CD4-positive, alpha-beta T cell (primary cell): ENCODE measurements around the gene ENGASE. TPM values are rescaled to one million over a fixed set of nuclear protein-coding genes. Genes with fewer than 3 reads are reported as not detected.

Source experiments
- ATAC-seq: fragments of 200-7000 bp; cut with Tn5 transposase; one replicate; pipeline ENCODE4 v1.10.0; 2022; ENCODE audit warnings: mild to moderate bottlenecking; ENCODE audit not compliant: poor library complexity
- CTCF ChIA-PET: fragments of 350-600 bp; sonication (Branson Sonifier 250); formaldehyde crosslinking; loops from one replicate; lab custom pipeline; 2021; ENCODE audit warnings: antibody characterized with exemption, inconsistent platforms; lab: Charles Lee
- POLR2A ChIA-PET: fragments of 350-600 bp; sonication (Branson Sonifier 250); formaldehyde crosslinking; loops from one replicate; lab custom pipeline; 2021; ENCODE audit warnings: antibody characterized with exemption, inconsistent platforms; lab: Charles Lee
- DNase-seq, 14 experiments: peaks; one replicate each; pipeline ENCODE4 v3.0.0-alpha.2; 2013 to 2020; ENCODE audit warnings: mixed read lengths in 2 of 14
- H3K27ac ChIP-seq, 2 donors: one replicate each; pipeline versions ENCODE4 v1.5.1 to v1.7.0; 2013; ENCODE audit warnings: low read length in 2 of 2, low read depth in 1 of 2, mild to moderate bottlenecking in 1 of 2
- H3K27me3 ChIP-seq, 2 experiments: 1 replicate in 1 of 2; 2 replicates in 1 of 2; pipeline versions ENCODE4 v1.6.1 to v1.7.0; 2013; ENCODE audit warnings: low read length in 2 of 2, control low read depth in 1 of 2, mild to moderate bottlenecking in 1 of 2, moderate library complexity in 1 of 2; ENCODE audit not compliant: insufficient read depth in 2 of 2, control insufficient read depth in 1 of 2
- H3K36me3 ChIP-seq: one replicate; pipeline ENCODE4 v1.6.1; 2013; ENCODE audit warnings: low read length, control low read depth; ENCODE audit not compliant: insufficient read depth
- H3K4me1 ChIP-seq: one replicate; pipeline ENCODE4 v1.6.1; 2013; ENCODE audit warnings: low read length, control low read depth; ENCODE audit not compliant: insufficient read depth
- H3K4me3 ChIP-seq: one replicate; pipeline ENCODE4 v1.5.1; 2013; ENCODE audit warnings: mild to moderate bottlenecking, low read length, moderate library complexity
- H3K9me3 ChIP-seq, 2 experiments: 1 replicate in 1 of 2; 2 replicates in 1 of 2; pipeline versions ENCODE4 v1.6.1 to v1.7.0; 2013; ENCODE audit warnings: low read length in 2 of 2, mild to moderate bottlenecking in 2 of 2, control low read depth in 1 of 2, moderate library complexity in 1 of 2; ENCODE audit not compliant: control insufficient read depth in 1 of 2, insufficient read depth in 1 of 2
- H3K27ac Mint-ChIP-seq: one replicate; pipeline ENCODE4 v1.8.0; 2020; ENCODE audit warnings: mixed read lengths
- H3K27me3 Mint-ChIP-seq: one replicate; pipeline ENCODE4 v1.8.0; 2021; ENCODE audit warnings: mixed read lengths
- H3K36me3 Mint-ChIP-seq: one replicate; pipeline ENCODE4 v1.8.0; 2021; ENCODE audit warnings: low read depth, mixed read lengths
- H3K4me1 Mint-ChIP-seq: one replicate; pipeline ENCODE4 v1.8.0; 2021; ENCODE audit warnings: low read depth, mixed read lengths
- H3K4me3 Mint-ChIP-seq: one replicate; pipeline ENCODE4 v1.8.0; 2020; ENCODE audit warnings: mild to moderate bottlenecking, mixed read lengths
- H3K9me3 Mint-ChIP-seq: one replicate; pipeline ENCODE4 v1.8.0; 2020; ENCODE audit warnings: mixed read lengths
- CTCF ChIP-seq: fragments of 200-600 bp; IDR thresholded peaks from one replicate; pipeline ENCODE4 v1.8.0; 2022; ENCODE audit warnings: antibody characterized with exemption, mild to moderate bottlenecking
- intact Hi-C, 2 experiments: fragments of 100-400 bp; cut with DNase I in 1 of 2; cut with micrococcal nuclease in 1 of 2; formaldehyde crosslinking; loops; one replicate each; pipeline versions ENCODE4 v1.15.1 to v1.9.0; 2023 to 2025; cut with DNase I, micrococcal nuclease
- total RNA-seq, 174 experiments: library from RNA in 2 of 174; stranded (reverse) in 2 of 174; gene quantifications; one replicate each; pipeline ENCODE4 v1.2.3 and lab custom pipeline; 2021 to 2026

The ENGASE gene
- total RNA-seq, 2 experiments from 2014 or later = 49.8 to 50.9 TPM

DNA sequence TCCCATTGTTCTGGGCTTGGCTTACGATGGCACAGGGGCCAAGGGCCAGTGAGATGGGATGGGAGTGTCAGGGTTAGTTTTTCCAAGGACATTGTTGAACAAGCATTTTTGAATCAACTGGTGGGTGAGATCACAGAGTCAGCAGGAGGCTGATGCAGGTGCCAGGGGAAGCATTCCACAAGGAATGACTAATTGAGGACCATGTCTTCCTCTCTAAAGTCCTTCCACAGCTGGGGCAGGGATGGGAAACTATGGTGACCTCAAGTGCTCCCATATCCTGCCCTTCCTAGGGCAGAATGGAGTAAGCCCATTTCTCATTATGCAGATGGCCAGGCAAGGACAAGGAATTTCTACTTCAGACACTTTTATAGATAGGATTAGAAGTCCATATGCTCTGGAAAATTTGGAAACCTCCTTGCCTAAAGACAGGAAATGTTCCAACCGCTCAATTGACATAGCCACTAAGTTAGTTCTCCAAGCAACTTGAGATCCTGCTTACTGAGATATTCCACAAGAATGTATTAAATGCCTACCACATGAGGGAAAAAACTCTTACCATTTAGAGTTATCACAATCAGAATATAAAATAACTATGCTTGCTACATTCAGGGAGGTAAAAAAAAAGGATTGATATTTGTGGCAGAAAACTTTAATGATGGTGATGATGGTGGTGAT lies 21.2 kb upstream of the ENGASE start:
- Mint-ChIP-seq H3K9me3 (peaks cover 5% of the 10 kb centered on the region), H3K4me3 (no peak overlapping the region), H3K27me3 (peaks cover 10% of the 10 kb centered on the region), H3K4me1 (no peaks in the 10 kb centered on the region), H3K27ac (no peak overlapping the region), H3K36me3 (no peaks in the 10 kb centered on the region)
- H3K27ac ChIP-seq = no peak overlapping the region
- no peak for ATAC-seq
- no peaks in the 10 kb centered on the region for H3K36me3 ChIP-seq
- CTCF ChIA-PET = no interaction called here
- peaks cover 3 to 4% of the 10 kb centered on the region in 2 experiments for H3K9me3 ChIP-seq
- POLR2A ChIA-PET = no interaction called here
- no peaks in the 10 kb centered on the region for H3K4me1 ChIP-seq
- TF ChIP-seq CTCF = no peak
- no peak overlapping the region for H3K4me3 ChIP-seq
- DNase-seq = no peak
- intact Hi-C loops = no loop called here
- peaks cover 0 to 3% of the 10 kb centered on the region in 2 experiments for H3K27me3 ChIP-seq

GRCh38 chr17:79054200-79054960 lies 20.2 kb upstream of the ENGASE start:
- intact Hi-C loops = no loop called here
- H3K4me1 ChIP-seq = peaks cover 1% of the 10 kb centered on the region
- H3K9me3 Mint-ChIP-seq = peaks cover 5% of the 10 kb centered on the region
- peaks cover 10% of the 10 kb centered on the region for H3K27me3 Mint-ChIP-seq
- no peak overlapping the region for H3K27ac ChIP-seq
- peaks cover 0 to 3% of the 10 kb centered on the region in 2 experiments for H3K27me3 ChIP-seq
- no peak overlapping the region for H3K27ac Mint-ChIP-seq
- POLR2A ChIA-PET = no interaction called here
- peaks cover 3 to 4% of the 10 kb centered on the region in 2 experiments for H3K9me3 ChIP-seq
- CTCF ChIA-PET = no interaction called here
- no peak overlapping the region for H3K4me3 Mint-ChIP-seq
- H3K36me3 ChIP-seq = no peaks in the 10 kb centered on the region
- no peaks in the 10 kb centered on the region for H3K36me3 Mint-ChIP-seq
- no peak for TF ChIP-seq CTCF
- DNase-seq (no peak), ATAC-seq (no peak)
- no peak overlapping the region for H3K4me3 ChIP-seq
- H3K4me1 Mint-ChIP-seq = no peaks in the 10 kb centered on the region

DNA sequence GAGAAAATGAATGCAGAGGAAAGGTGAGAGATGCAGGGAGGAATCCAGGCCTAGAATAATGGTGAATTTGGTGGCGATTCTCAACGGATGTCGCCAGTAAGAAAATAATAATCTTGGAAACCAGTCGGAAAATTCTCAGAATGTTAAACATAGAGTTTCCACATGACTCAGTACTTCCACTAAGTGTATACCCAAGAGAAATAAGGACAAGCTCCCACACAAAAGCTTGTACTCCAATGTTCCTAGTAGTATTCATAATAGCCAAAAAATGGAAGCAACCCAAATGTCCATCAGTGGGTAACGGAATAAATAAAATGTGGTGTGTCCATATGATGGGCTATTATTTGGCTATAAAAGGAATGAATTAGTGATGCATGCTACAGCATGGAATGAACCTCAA lies 19.4 kb upstream of the ENGASE start:
- Histone ChIP-seq H3K9me3 (peaks cover 3 to 4% of the 10 kb centered on the region in 2 experiments), H3K36me3 (no peaks in the 10 kb centered on the region), H3K4me1 (peaks cover 3% of the 10 kb centered on the region), H3K27me3 (peaks cover 0 to 3% of the 10 kb centered on the region in 2 experiments), H3K27ac (no peak overlapping the region), H3K4me3 (no peak overlapping the region)
- intact Hi-C loops = no loop called here
- H3K4me1 Mint-ChIP-seq = no peaks in the 10 kb centered on the region
- H3K36me3 Mint-ChIP-seq = no peaks in the 10 kb centered on the region
- ATAC-seq = no peak
- DNase-seq = no peak
- peaks cover 5% of the 10 kb centered on the region for H3K9me3 Mint-ChIP-seq
- CTCF ChIA-PET = no interaction called here
- TF ChIP-seq CTCF = no peak
- no peak overlapping the region for H3K27ac Mint-ChIP-seq
- peaks cover 10% of the 10 kb centered on the region for H3K27me3 Mint-ChIP-seq
- POLR2A ChIA-PET = no interaction called here
- H3K4me3 Mint-ChIP-seq = no peak overlapping the region
